HepG2 (cell line): ENCODE results near the gene TMEM266. TPM values are rescaled to one million over a fixed set of nuclear protein-coding genes. Genes with fewer than 3 reads are reported as not detected.
A peak's percentile ranks its signal among the peaks of the same experiment; 100 is the strongest.

Experiments
- ATAC-seq: fragments of 200-7000 bp; cut with Tn5 transposase; 3 replicates; pipeline ENCODE4 v1.9.1; 2020; ENCODE audit warnings: mild to moderate bottlenecking, moderate library complexity
- BruUV-seq: library from RNA; stranded (reverse); fragments of 400-500 nt; replicated peaks from 2 replicates; lab custom pipeline; 2021; lab: Mats Ljungman, UMichigan
- CTCF ChIA-PET: fragments of 300-600 bp; formaldehyde crosslinking; extraction: SDS; loops from one replicate; lab custom pipeline; 2021; ENCODE audit warnings: low total read pairs, inconsistent platforms, low intra/inter-chr PET ratio; lab: Yijun Ruan, JAX
- POLR2A ChIA-PET: fragments of 350-600 bp; sonication (Branson Sonifier 250); formaldehyde crosslinking; loops from one replicate; lab custom pipeline; 2020; ENCODE audit warnings: antibody characterized with exemption, inconsistent platforms; lab: Yijun Ruan, JAX
- DNase-seq: peaks from one replicate; pipeline ENCODE4 v3.0.0-alpha.2; 2015; ENCODE audit warnings: low spot score
- FAIRE-seq: peaks from 3 replicates; lab custom pipeline; 2011; peaks lifted over from hg19 to GRCh38; lab: Jason Lieb, UNC
- H2AFZ ChIP-seq: one replicate; pipeline ENCODE4 v1.6.1; 2011; ENCODE audit warnings: low read length, inconsistent platforms
- H3K27ac ChIP-seq: fragments of 300-600 bp; 3 replicates; pipeline ENCODE4 v1.8.0; 2011; ENCODE audit warnings: mixed run types, mild to moderate bottlenecking, mixed read lengths, low read length, inconsistent platforms; ENCODE audit not compliant: insufficient read depth; ENCODE audit errors: extremely low read length
- H3K27me3 ChIP-seq, 2 experiments: fragments of 200-600 bp in 1 of 2; 2 replicates in 1 of 2; 3 replicates in 1 of 2; pipeline versions ENCODE4 v1.6.0 to v1.8.0; 2011; ENCODE audit warnings: low read length in 2 of 2, mild to moderate bottlenecking in 2 of 2, moderate library complexity in 2 of 2, inconsistent platforms in 1 of 2; ENCODE audit not compliant: insufficient read depth in 2 of 2, control insufficient read depth in 1 of 2
- H3K36me3 ChIP-seq, 2 experiments: fragments of 200-600 bp in 1 of 2; replicated peaks in 1 of 2; 2 replicates in 1 of 2; 3 replicates in 1 of 2; pipeline versions ENCODE4 v1.5.1 to v1.8.0; 2011; ENCODE audit warnings: low read length in 2 of 2, inconsistent platforms in 1 of 2; ENCODE audit not compliant: insufficient read depth in 2 of 2, control insufficient read depth in 1 of 2
- H3K4me1 ChIP-seq: 2 replicates; pipeline ENCODE4 v1.5.1; 2012; ENCODE audit warnings: low read length, inconsistent platforms; ENCODE audit not compliant: insufficient read depth
- H3K4me2 ChIP-seq: 2 replicates; pipeline ENCODE4 v1.6.0; 2011; ENCODE audit warnings: low read depth, low read length, inconsistent platforms
- H3K4me3 ChIP-seq, 3 experiments: fragments of 200-600 bp in 1 of 3; sonication (generic), shearing (Covaris generic) in 1 of 3; replicated peaks in 1 of 3; 2 replicates each; pipeline ENCODE4 v1.5.1; 2011 to 2016; ENCODE audit warnings: low read length in 3 of 3, inconsistent platforms in 2 of 3, low read depth in 2 of 3, mild to moderate bottlenecking in 2 of 3, control low read depth in 1 of 3, mixed read lengths in 1 of 3; ENCODE audit not compliant: insufficient read depth in 1 of 3
- H3K79me2 ChIP-seq: one replicate; pipeline ENCODE4 v1.6.1; 2011; ENCODE audit warnings: low read length, inconsistent platforms; ENCODE audit not compliant: insufficient read depth
- H3K9ac ChIP-seq: 2 replicates; pipeline ENCODE4 v1.6.0; 2011; ENCODE audit warnings: mild to moderate bottlenecking, low read depth, low read length, inconsistent platforms; ENCODE audit not compliant: insufficient read depth
- H3K9me3 ChIP-seq: 2 replicates; pipeline ENCODE4 v1.5.1; 2012; ENCODE audit warnings: mild to moderate bottlenecking, low read length
- H4K20me1 ChIP-seq: 2 replicates; pipeline ENCODE4 v1.6.0; 2011; ENCODE audit warnings: inconsistent platforms, mild to moderate bottlenecking, low read length, moderate library complexity; ENCODE audit not compliant: insufficient read depth
- ARNT ChIP-seq: fragments of 450-650 bp; IDR thresholded peaks from 2 replicates; pipeline ENCODE4 v1.6.1; 2017
- HOXA7 ChIP-seq: sonication (generic); formaldehyde crosslinking; IDR thresholded peaks from 2 replicates; pipeline ENCODE4 v1.8.1; 2022; ENCODE audit warnings: mild to moderate bottlenecking, missing genetic modification reagents, moderate library complexity
- REL ChIP-seq: sonication (generic); formaldehyde crosslinking; conservative IDR thresholded peaks from 2 replicates; pipeline ENCODE4 v1.8.0; 2022; ENCODE audit warnings: mild to moderate bottlenecking, missing genetic modification reagents, moderate library complexity
- WGBS: methylation state at CpG from one replicate; pipeline ENCODE4 v1.1.6; 2017; ENCODE audit warnings: low lambda C conversion rate; 5-methylcytosine and 5-hydroxymethylcytosine counted together
- in situ Hi-C: cut with HindIII; loops from 2 replicates; pipeline ENCODE4 v1.10.0; 2017; ENCODE audit warnings: low pct_unique_long_range_greater_than_20kb; ENCODE audit not compliant: extremely low pct_ligation_motif_present
- intact Hi-C: fragments of 100-400 bp; cut with micrococcal nuclease; formaldehyde crosslinking; loops from one replicate; pipeline ENCODE4 v1.10.0; 2022; ENCODE audit not compliant: unreplicated experiment
- polyA plus RNA-seq, 8 experiments: library from polyadenylated mRNA; depleted of rRNA in 3 of 8; stranded (reverse) in 7 of 8; unstranded in 1 of 8; fragments of >200 nt; fragmentation: Illumina TruSeq in 4 of 8; extraction: Trizol in 4 of 8; gene quantifications; 2 replicates each; pipeline versions ENCODE4 v1.2.1 to v1.2.3, GENCODE V29; 2011 to 2016; ENCODE audit warnings: low read depth in 4 of 8, missing spikeins in 1 of 8, mixed read lengths in 1 of 8; ENCODE audit not compliant: insufficient read depth in 1 of 8
- total RNA-seq, 5 experiments: library from RNA; depleted of rRNA; stranded (reverse); fragments of >200 nt; fragmentation: Illumina TruSeq; extraction: Trizol; gene quantifications; 2 replicates each; pipeline ENCODE4 v1.2.3, GENCODE V29; 2016; ENCODE audit warnings: low read depth in 1 of 5
- TF ChIP-seq, protein P1 (sequence below): sonication (generic); formaldehyde crosslinking; conservative IDR thresholded peaks from 2 replicates; pipeline ENCODE4 v1.8.0; 2022; ENCODE audit warnings: mild to moderate bottlenecking, moderate library complexity, missing genetic modification reagents
- TF ChIP-seq, protein P2 (sequence below): sonication (generic); formaldehyde crosslinking; IDR thresholded peaks from 2 replicates; pipeline ENCODE4 v1.4.0; 2020; ENCODE audit warnings: missing genetic modification reagents

Gene TMEM266
- total and polyA plus RNA-seq, 2 of the 13 experiments (the other 11 are each of a cell fraction or from before 2014, with no cell fraction given), result 0.04 TPM; not detected in 1

DNA sequence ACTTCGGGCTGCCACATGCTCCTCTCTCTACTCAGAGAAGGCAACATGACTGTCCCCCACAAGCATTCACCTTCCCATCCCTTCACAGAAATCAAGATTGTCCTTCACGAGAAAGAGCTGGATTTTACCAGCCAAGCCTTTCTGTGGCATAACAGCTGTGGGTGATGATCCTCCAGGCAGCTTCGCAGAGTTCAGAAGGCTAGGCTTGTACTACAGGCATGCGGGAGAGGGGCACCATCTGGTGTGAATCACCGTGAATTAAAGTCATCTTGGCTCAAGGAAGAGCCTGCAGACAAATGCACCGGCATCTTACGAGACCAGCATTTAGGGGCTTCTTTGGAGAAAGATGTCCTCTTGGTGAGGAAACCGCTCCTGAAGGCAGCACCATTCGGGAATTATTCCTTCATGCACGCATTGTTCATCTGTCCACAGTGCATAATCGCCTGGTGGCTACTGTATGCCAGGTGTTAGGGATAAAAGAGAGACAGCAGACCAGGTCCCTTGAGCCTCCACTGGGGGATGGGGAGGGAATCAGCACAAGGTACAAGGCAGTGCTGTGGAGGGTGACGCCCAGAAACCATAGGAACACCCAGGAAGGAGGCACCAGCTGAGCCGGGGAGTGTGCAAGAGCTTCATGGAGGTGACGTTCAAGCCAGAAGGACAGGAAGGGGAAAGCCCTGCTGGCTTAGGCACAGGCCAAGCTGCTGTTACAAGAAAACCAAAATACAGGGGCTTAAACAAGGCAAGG lies 108.6 kb downstream of the TMEM266 start:
- ATAC-seq (no peak), DNase-seq (no peak), FAIRE-seq (no peak)
- H3K4me1 ChIP-seq, result peaks cover 21% of the 10 kb centered on the region
- peak overlapping the region; percentile 61 for H3K4me2 ChIP-seq
- H3K4me3 ChIP-seq, result no peak overlapping the region; a peak in 1 of 6 replicates
- H3K79me2 ChIP-seq, result no peaks in the 10 kb centered on the region
- H4K20me1 ChIP-seq, result no peaks in the 10 kb centered on the region
- no peaks in the 10 kb centered on the region for H3K9me3 ChIP-seq
- BruUV-seq, result no TSS peak
- in situ Hi-C loops, result no loop called here
- H3K9ac ChIP-seq, result no peak overlapping the region
- peaks cover 1 to 38% of the 10 kb centered on the region in 2 experiments; a peak in 4 of 5 replicates for H3K27me3 ChIP-seq
- no peak overlapping the region for H3K27ac ChIP-seq
- no peak overlapping the region for H2AFZ ChIP-seq
- POLR2A ChIA-PET, result no interaction called here
- TF ChIP-seq, protein P1, sequence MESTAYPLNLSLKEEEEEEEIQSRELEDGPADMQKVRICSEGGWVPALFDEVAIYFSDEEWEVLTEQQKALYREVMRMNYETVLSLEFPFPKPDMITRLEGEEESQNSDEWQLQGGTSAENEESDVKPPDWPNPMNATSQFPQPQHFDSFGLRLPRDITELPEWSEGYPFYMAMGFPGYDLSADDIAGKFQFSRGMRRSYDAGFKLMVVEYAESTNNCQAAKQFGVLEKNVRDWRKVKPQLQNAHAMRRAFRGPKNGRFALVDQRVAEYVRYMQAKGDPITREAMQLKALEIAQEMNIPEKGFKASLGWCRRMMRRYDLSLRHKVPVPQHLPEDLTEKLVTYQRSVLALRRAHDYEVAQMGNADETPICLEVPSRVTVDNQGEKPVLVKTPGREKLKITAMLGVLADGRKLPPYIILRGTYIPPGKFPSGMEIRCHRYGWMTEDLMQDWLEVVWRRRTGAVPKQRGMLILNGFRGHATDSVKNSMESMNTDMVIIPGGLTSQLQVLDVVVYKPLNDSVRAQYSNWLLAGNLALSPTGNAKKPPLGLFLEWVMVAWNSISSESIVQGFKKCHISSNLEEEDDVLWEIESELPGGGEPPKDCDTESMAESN (CRISPR knock-in tag), result no peak
- TF ChIP-seq ARNT, result no peak
- TF ChIP-seq, protein P2, sequence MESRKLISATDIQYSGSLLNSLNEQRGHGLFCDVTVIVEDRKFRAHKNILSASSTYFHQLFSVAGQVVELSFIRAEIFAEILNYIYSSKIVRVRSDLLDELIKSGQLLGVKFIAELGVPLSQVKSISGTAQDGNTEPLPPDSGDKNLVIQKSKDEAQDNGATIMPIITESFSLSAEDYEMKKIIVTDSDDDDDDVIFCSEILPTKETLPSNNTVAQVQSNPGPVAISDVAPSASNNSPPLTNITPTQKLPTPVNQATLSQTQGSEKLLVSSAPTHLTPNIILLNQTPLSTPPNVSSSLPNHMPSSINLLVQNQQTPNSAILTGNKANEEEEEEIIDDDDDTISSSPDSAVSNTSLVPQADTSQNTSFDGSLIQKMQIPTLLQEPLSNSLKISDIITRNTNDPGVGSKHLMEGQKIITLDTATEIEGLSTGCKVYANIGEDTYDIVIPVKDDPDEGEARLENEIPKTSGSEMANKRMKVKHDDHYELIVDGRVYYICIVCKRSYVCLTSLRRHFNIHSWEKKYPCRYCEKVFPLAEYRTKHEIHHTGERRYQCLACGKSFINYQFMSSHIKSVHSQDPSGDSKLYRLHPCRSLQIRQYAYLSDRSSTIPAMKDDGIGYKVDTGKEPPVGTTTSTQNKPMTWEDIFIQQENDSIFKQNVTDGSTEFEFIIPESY (CRISPR knock-in tag), result peak; percentile 41; the same call in 1 of the 2 replicates
- no peak for TF ChIP-seq REL (CRISPR knock-in tag)
- no peak for TF ChIP-seq HOXA7 (CRISPR knock-in tag)
- CTCF ChIA-PET, result no interaction called here
- no peaks in the 10 kb centered on the region for H3K36me3 ChIP-seq
- intact Hi-C loops, result no loop called here
- 56% methylated on average over 14 of the region's 14 CpGs for WGBS
